NCI-H2227 (cell line): ENCODE measurements around the gene FBXO15.

Experiments
- DNase-seq: peaks from one replicate; lab custom pipeline; 2025; ENCODE audit not compliant: unreplicated experiment; lab: John Stamatoyannopoulos, UW

Gene FBXO15

GRCh38 chr18:74116633-74117554 lies 30.7 kb downstream of the FBXO15 start:
- no peak for DNase-seq

- no peak for DNase-seq
Observed at GRCh38 chr18:74115046-74115445, 32.6 kb downstream of the FBXO15 start.

- no peak for DNase-seq
Observed at GRCh38 chr18:74114116-74114515, 33.5 kb downstream of the FBXO15 start.

GRCh38 chr18:74113711-74114110 lies 33.9 kb downstream of the FBXO15 start:
- DNase-seq = no peak

GRCh38 chr18:74110976-74111375 lies 36.7 kb downstream of the FBXO15 start:
- no peak for DNase-seq

- no peak for DNase-seq
Observed at GRCh38 chr18:74110149-74110548, 37.5 kb downstream of the FBXO15 start.

GRCh38 chr18:74108460-74108859 lies 39.2 kb downstream of the FBXO15 start:
- DNase-seq = no peak

GRCh38 chr18:74097803-74098202 lies 49.8 kb downstream of the FBXO15 start:
- DNase-seq = no peak

- DNase-seq = no peak
Observed at GRCh38 chr18:74092922-74093321, 54.7 kb downstream of the FBXO15 start.

- no peak for DNase-seq
Observed at GRCh38 chr18:74084184-74084855, 63.3 kb downstream of the FBXO15 start.

- no peak for DNase-seq
Observed at GRCh38 chr18:74083557-74083952, 64.1 kb downstream of the FBXO15 start.

GRCh38 chr18:74082742-74083556 lies 64.7 kb downstream of the FBXO15 start:
- no peak for DNase-seq

- DNase-seq = no peak
Observed at GRCh38 chr18:74081966-74082741, 65.5 kb downstream of the FBXO15 start.

GRCh38 chr18:74078257-74078656 lies 69.4 kb downstream of the FBXO15 start:
- DNase-seq = no peak

- no peak for DNase-seq
Observed at GRCh38 chr18:74074668-74075564, 72.7 kb downstream of the FBXO15 start.

- no peak for DNase-seq
Observed at GRCh38 chr18:74073957-74074667, 73.5 kb downstream of the FBXO15 start.

GRCh38 chr18:74069178-74070050 lies 78.2 kb downstream of the FBXO15 start:
- DNase-seq = no peak

- DNase-seq = no peak
Observed at GRCh38 chr18:74068296-74068695, 79.3 kb downstream of the FBXO15 start.
